HTR-8/SVneo (cell line): ENCODE measurements around the gene WSB2.
"Not testable (repeated sequence)": the region's sequence is repeated elsewhere in the genome, so short reads cannot be mapped to it uniquely, and the experiment has no call there.

Experiments
- DNase-seq: peaks from one replicate; pipeline ENCODE4 v3.0.0; 2011; ENCODE audit warnings: low spot score, mixed read lengths; ENCODE audit not compliant: insufficient read length
- FAIRE-seq: peaks from 2 replicates; lab custom pipeline; 2011; peaks lifted over from hg19 to GRCh38; lab: Jason Lieb, UNC

WSB2 gene

DNA sequence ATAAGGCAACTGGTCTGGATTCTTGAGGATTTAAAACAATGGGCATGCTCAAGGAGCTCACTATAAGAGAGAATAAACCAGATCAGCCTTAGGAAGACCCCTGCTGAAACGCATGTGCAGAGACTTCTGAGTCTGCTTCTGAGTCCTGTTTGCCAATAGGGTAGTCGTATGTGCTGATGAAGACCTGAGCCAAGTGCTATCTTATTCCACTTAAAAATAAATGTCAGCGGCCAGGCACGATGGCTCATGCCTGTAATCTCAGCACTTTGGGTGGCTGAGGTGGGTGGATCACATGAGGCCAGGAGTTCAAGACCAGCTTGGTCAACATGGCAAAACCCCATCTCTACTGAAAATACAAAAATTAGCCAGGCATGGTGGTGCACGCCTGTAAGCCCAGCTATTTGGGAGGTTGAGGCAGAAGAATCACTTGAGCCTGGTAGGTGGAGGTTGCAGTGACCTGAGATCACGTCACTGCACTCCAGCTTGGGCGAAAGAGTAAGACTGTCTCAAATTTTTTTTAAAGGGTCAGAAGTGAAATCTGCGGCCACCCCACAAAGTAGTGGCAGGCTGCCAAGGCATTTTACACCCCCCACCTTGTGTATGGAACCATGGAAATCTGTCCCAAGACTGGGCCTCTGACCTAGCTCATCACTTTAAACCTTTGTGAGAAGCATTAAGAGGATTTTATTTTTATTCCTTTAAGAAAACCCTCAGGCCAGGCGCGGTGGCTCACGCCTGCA, 24.1 kb downstream of the WSB2 start:
- FAIRE-seq, result no peak
- DNase-seq, result no peak

DNA sequence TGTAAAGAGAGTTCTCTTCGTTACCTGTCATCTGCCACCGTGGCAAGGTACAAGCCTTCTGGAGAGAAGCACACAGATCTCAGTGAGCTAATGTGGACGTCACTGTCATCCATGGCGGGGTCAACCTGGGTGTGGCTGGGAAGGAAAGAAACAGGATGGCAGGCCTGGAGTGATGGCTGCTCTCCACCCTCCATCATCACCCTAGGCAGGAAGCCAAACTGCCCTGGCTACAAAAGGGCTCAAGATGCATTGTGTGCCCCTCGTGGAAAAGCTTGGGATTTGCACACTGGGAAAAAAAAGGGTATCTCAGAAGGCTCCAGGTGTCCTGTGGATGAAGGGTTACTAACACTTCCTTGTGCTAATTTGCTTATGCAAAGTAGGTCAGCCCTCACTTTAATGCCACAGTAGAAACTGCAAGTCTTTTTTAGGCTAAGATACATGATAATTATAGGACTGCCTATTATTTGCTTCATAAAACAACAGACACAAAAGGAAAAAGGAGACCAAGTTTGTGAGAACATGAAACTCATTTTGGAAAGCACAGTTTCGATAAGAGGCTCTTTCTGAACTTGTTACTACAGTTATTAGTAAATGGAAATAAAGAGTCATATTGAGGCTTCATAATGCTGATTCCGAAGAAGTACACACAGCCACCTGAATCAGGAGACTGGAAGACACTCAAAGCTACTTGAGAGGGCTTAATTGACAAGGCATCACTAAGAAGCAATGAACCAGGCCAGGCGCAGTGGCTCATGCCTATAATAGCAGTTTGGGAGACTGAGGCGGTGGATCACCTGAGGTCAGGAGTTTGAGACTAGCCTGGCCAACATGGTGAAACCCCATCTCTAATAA, 25.6 kb downstream of the WSB2 start:
- DNase-seq (no peak), FAIRE-seq (no peak)

DNA sequence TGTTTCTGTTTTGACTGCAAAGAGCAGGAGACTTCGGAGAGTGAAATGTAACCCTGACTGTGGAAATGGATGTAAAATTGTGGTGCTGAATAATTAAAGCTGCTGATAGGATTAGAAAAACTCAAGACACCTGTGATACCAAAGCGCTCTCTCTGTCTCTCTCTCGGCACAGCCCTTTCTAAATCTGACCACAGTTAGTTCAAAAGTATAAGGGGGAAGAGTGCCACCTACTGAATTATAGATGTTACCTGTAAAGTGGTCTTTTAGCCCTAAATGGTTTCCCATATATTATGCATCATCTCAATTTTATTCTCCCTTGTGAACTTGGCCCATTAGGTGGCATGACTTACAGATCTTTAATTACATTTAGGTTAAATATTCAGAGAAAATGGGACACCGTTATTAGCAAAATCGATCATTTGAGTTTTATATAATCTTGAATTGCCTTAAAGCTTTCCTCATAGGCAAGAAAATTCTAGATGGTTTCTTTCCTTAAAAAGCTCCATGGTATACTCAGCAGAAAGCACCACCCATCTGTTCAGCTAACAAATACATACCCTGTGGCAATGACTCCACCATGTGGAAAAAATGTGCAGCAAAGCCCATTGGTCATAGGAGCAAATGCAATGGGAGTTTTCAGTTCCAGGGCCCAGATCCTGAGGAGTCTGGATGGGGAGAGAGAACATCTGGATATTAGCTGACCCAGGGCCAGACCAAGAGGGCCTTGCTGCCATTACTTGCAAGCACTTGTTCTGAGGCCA, 26.4 kb downstream of the WSB2 start:
- peak; percentile 39 for DNase-seq
- no peak for FAIRE-seq

DNA sequence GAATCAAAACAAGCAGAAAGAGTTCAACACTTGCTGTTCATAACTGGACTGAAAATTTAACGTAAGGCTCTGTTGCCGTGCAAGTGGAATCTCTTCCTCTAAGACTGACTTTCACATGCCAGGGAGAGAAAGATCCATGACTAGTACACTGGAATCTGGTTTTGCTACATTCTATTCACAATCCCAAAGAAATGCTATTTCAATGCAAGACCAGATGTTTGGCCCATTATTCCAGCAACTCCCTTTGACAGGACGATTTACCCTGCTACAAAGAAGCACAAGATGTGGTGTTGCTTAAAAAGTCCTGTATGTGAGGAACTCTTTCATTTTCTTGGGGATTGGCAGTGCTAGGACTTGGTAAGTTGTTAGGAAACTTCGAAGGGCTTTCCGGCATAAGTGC, 27.1 kb downstream of the WSB2 start:
- no peak for FAIRE-seq

DNA sequence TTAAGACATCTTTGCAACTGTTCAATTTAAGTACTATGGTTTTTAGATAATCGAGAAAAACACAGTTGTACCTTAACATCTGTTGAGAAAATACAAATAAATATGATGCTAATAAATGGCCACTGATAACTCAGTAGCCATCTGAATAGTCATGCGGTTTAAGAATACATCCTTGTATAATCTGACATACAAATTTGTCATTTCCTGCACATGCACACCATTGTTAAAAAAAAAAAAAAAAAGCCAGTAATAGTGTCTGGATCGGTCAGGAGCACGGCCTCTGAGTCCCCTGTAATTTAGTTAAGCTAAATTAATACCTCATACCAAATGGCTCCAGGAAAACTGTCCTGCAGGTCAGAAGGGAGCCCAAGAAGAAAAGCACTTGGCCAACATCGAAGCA, 27.7 kb downstream of the WSB2 start:
- DNase-seq (no peak), FAIRE-seq (no peak)

More for the DNA sequence above, 27.1 kb downstream of the WSB2 start:
- DNase-seq, result no peak

DNA sequence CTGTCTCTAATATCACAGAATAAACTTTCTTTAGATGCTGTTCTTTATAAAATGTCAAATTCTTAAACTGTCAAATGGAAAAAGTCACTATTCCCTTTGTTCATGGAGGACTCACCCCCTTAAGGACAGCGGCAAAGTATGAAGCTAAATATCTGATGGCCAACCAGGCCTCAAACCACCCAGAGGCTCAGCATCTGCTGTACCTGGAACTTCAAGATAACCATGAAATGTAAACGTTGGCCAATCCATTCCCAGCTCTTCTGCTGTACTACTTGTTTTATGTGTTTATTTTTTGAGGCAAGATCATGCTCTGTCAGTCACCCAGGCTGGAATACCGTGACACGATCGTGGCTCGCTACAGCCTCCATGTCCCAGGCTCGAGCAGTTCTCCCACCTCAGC, 28.8 kb downstream of the WSB2 start:
- FAIRE-seq (no peak), DNase-seq (no peak)

DNA sequence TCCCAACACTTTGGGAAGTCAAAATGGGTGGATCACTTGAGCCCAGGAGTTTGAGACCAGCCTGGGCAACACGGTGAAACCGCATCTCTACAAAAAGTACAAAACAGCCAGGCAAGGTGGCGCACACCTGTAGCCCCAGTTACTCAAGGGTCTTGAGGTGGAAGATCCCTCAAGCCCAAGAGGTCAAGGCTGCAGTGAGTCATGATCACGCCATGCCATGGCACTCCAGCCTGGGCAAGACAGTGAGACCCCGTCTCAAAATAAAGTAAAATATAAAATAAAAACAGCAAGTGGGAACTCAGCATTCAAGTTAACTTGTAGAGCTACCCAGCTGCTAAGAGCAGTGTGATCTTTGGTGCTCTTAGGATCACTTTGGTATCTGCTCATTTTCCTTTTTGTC, 31.8 kb downstream of the WSB2 start:
- DNase-seq, result no peak
- no peak for FAIRE-seq

DNA sequence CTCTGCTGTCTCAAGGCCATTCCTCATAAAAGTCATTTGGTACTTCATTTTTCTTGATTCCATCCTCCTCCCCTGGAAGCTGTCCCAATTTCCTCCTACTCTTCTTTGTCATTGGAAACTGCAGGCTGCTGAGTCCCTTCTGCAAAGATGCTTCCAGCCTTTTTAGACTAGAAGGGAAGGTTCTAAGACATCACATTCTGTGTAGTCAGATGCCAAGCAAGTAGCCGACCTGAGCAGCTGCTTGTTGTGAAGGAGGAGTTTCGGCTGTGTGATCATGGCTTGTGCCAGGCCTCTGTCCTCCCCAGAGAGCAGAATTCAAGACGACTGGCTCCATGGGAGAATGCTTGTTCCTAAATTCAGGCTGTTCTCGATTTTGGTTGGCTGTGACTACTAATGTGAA, 35.8 kb downstream of the WSB2 start:
- FAIRE-seq (no peak), DNase-seq (no peak)

DNA sequence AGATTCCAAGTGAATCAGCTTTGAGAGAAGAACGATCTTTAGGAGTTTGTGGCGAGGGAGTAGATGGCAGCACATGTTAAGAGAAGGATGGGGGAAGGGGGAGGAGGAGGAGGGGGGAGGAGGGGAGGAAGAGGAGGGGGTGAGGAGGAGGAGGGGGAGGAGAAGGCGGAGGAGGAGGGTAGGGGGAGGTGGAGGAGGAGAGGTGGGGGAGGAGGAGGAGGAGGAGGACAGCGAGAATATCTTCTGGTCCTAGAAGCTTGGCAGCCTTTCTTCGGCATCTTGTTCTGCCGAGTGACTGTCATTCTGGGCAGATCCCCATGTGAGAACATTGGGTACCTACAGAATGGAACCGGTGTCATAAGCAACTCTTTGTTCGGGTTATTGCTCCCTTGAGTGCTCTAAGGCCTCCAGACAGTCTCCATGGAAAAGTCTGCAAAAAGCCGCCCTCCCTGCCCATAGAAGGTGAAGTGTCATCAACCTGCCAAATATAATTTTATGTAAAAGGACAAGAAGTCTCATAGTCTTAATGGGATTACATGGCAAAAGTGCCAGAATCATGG, 37.6 kb downstream of the WSB2 start:
- DNase-seq (no peak), FAIRE-seq (no peak)

DNA sequence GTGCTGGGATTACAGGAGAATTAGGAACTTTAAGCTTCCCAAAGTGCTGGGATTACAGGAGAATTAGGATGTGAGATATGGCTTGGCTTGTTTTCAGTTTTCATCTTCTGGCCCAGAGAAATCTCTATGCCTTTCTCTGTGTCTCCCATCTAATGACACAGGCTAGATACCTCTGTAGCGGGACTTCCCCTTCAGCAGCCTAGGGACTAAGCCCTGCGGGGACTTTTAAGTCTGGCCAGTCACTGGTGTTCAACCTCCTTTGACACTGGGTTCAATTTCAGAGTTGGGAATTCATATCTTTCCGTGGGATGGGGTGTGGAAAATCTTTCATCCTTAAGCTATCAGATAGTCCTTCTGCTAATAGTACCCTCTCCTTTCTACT, 38.3 kb downstream of the WSB2 start:
- FAIRE-seq, result no peak
- DNase-seq, result no peak

DNA sequence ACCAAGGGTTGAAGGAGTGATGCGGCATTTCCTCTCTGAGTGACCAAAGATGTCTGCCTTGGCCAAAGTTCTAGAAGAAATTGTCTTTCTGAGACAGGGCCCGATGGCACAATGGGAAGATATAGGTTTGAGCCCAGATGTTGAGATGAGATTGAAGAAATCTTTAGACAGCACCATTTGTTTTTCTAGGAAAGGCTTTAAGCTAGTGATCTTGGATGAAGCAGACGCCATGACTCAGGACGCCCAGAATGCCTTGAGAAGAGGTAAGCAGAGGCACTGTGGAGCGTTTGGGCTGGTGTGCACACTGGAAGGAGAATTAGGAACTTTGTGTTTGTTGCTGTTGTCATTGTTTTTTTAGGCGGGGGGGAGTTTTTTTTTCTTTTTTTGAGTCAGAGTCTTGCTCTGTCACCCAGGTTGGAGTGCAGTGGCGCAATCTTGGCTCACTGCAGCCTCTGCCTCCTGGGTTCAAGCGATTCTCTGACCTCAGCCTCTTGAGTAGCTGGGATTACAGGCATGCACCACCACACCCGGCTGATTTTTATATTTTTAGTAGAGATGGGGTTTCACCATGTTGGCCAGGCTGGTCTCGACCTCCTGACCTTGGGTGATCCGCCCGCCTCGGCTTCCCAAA, 38.8 kb downstream of the WSB2 start:
- FAIRE-seq, DNase-seq: not testable (repeated sequence)

DNA sequence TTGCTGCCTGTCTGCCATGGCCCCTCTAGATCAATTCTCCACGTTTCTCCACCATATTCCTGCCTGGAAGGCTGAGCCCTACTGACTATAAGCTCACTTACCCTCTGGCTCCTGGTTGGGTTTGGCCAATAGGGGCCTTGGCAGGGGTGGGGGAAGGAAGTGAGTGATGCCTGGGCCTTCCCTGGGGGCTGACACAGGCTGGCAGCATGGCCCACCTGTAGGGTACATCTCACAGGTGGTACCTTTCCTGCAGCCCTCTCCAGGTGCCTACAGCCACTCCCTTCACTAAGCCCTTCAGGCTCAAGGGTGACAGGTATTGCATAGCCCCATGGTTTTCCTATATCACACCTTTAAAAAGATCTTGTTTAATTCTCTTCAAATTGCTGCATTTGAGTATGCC, 40.9 kb downstream of the WSB2 start:
- DNase-seq, result no peak

DNA sequence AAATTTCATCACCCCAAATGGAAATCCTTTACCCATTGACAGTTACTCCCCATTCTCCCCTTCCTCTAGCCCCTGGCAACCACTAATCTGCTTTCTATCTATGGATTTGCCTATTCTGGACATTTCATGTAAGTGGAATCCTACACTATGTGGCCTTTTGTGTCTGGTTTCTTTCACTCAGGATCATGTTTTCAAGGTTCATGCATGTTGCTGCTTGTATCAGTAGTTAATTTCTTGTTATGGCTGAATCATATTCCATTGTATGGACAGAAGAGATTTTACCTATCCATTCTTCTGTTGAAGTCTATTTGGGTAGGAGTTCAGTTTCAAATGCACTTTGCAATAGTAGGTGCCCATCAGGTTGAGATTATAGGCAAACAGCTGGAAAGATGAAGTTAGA, 43.1 kb downstream of the WSB2 start:
- DNase-seq, result no peak

More for the DNA sequence above, 40.9 kb downstream of the WSB2 start:
- FAIRE-seq, result no peak

DNA sequence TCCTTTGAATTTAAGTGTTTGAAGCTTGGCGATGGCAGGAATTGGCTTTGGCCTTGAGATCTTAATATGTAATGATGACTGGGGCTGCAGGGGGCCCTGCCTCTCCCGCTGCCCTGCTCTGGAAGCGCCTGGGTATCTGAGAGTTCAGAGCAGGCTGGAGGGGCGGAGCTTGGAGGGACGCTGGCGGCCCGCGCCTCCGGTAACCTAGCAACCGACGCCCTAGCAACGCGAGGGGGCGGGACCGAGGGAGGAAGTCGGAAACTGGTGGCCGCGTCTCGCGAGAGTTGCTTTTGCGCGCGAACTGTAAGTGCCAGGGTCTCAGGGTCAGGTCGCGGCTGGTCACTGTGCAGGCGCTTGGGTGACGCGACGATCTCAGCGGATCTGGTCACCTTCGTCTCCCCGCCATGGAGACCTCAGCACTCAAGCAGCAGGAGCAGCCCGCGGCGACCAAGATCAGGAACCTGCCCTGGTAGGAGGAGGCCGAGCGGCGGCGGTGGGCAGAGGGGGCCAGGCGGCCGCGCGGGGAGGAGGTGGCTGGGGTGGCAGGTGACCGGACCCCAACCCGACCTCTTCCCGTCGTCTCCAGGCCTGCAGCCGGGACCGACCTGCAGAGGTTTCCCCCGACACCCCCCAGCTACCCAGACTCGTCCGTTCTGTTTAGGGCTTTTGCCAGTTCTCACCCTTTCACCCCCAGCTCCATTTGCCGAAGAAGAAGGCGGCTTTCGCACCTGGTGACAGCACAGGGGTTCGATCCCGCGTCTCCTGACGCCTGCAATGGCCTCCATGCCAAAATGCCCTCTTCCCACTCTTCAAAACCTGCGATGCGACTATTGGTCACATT, 44.3 kb downstream of the WSB2 start, which contains the start of gene RFC5:
Gene RFC5, plus strand, starts transcription at position 280 of the 841 bp plus-strand sequence. Its CDS starts 125 bp downstream, at position 405.
- DNase-seq (peak; percentile 97), FAIRE-seq (peak; percentile 82)

More for the DNA sequence above, 43.1 kb downstream of the WSB2 start:
- no peak for FAIRE-seq

DNA sequence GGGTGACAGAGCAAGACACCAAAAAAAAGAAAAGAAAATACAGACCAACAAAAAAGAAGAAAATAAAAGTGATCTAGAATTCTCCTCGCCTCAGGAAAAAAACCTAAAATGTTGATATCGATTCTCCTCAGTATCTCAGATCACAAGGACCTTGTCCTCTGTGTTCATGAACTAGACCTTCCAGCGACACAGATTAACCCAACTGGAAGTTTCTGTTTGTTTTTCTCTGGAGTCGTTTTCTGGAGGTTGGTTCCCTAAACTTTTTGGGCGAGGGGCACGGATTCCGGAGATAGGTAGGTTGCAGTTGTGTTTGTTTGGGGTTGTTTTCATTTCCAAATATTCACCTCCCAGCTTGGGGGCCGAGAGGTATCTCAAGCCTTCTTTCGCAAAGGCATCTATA, 45.0 kb downstream of the WSB2 start:
- no peak for FAIRE-seq
- no peak for DNase-seq

DNA sequence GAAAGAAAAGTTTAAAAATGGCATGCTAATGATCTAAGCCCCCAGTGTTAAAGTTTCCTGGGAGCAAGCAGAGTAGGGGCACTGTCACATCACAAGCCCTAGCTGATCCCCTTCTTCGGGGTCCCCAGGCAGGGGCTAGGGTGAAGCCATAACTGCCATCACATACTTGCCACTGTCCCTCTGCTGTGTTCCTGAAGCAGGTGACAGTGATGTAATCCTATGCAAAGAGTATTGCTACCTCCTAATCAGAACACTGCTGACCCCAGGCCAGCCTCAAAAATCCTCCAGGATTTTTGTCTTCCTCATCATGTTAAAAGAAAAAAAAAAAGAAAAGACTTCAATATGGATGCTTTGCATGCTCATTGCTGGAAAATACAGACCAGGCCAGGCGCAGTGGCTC, 45.7 kb downstream of the WSB2 start:
- FAIRE-seq (no peak), DNase-seq (no peak)

DNA sequence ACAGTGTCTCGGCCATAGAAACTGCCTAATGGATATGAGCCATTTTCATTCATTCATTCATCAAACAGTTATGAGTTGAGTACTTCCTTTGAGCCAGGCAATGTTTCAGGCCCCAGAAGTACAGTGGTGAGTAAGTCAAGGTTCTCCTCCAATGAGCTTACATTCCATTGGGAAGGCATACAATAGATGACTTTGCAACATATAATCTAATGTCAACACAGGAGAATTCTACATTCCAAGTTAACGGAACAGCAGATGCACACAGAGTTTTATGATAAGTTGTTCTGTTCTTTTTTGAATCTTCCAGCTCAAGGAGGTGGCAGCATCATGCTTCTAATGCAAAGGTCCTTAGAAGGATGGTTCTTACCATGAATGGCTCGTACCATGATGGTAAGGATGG, 47.7 kb downstream of the WSB2 start:
- FAIRE-seq, result no peak
- DNase-seq, result no peak

DNA sequence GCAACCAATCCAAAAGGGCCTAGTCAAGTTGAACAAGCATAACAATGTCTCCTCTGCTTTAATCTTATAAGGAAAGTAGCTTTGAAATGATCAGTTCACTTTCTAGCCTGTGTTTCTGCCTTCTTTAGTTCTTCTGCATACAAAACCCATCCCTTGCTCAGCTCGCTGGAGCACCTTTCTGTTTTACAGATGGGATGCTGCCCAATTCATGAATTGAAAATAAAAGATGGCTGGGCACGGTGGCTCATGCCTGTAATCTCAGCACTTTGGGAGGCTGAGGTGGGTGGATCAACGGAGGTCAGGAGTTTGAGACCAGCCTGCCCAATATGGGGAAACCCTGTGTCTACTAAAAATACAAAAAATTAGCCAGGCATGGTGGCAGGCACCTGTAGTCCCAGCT, 49.0 kb downstream of the WSB2 start:
- DNase-seq (no peak), FAIRE-seq (no peak)

DNA sequence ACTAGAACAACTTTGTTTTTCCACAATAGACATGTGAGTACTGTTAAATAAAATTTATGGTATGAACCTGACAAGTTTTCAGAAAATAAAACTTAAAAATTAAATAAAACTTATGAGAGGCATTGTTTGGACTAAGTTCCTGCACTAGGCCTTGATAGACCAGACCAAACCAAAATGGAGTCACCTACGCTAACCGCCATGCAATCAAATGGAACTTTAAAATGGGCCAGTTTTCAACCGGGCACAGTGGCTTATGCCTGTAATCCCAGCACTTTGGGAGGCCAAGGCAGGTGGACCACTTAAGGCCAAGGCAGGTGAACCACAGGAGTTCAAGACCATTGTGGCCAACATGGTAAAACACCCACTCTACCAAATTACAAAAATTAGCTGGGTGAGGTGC, 49.6 kb downstream of the WSB2 start:
- FAIRE-seq, result no peak
- DNase-seq, result no peak
